GM19372 (cell line): ENCODE measurements around the gene NDUFB8.

ENCODE experiments used
- ATAC-seq: cut with Tn5 transposase; IDR thresholded peaks from one replicate; pipeline ENCODE4 v1.9.1; 2021; ENCODE audit warnings: mild to moderate bottlenecking, low read depth, moderate library complexity; ENCODE audit not compliant: unreplicated experiment

Gene NDUFB8

GRCh38 chr10:100544950-100545349 lies 15.3 kb upstream of the NDUFB8 start:
- ATAC-seq, result no peak

GRCh38 chr10:100537475-100537874 lies 7.8 kb upstream of the NDUFB8 start:
- no peak for ATAC-seq

- peak; percentile 96 for ATAC-seq
These were observed 6.2 kb upstream of the NDUFB8 start, which contains the start of gene HIF1AN for GRCh38 chr10:100535715-100536353. TSS of gene HIF1AN (plus strand) at chr10:100535943. CDS start at chr10:100535959, 16 bp downstream.

GRCh38 chr10:100535338-100535714 lies 5.7 kb upstream of the NDUFB8 start:
- no peak for ATAC-seq

- no peak for ATAC-seq
These were observed 5.1 kb upstream of the NDUFB8 start for GRCh38 chr10:100534726-100535125.

GRCh38 chr10:100531761-100532160 lies 2.1 kb upstream of the NDUFB8 start:
- ATAC-seq, result no peak

GRCh38 chr10:100528921-100529474 lies 673 bp downstream of the NDUFB8 start:
- ATAC-seq, result no peak

GRCh38 chr10:100528123-100528886 lies 1.4 kb downstream of the NDUFB8 start:
- no peak for ATAC-seq

- no peak for ATAC-seq
These were observed 5.0 kb downstream of the NDUFB8 start for GRCh38 chr10:100524638-100525037.

- ATAC-seq, result no peak
These were observed 5.5 kb downstream of the NDUFB8 start for GRCh38 chr10:100524206-100524605.

- no peak for ATAC-seq
These were observed 6.7 kb downstream of the NDUFB8 start for GRCh38 chr10:100522945-100523344.

GRCh38 chr10:100522107-100522801 lies 7.4 kb downstream of the NDUFB8 start:
- no peak for ATAC-seq

GRCh38 chr10:100520811-100521210 lies 8.9 kb downstream of the NDUFB8 start:
- ATAC-seq, result no peak

- no peak for ATAC-seq
These were observed 10.2 kb downstream of the NDUFB8 start, which contains the start of gene SEC31B for GRCh38 chr10:100519311-100520051. TSS of gene SEC31B (minus strand) at chr10:100519861. CDS start at chr10:100516952, 2,909 bp downstream.

- ATAC-seq, result no peak
These were observed 10.9 kb downstream of the NDUFB8 start for GRCh38 chr10:100518761-100519241.

- ATAC-seq, result no peak
These were observed 12.8 kb downstream of the NDUFB8 start for GRCh38 chr10:100516847-100517246.

GRCh38 chr10:100515612-100516011 lies 14.1 kb downstream of the NDUFB8 start:
- ATAC-seq, result no peak

GRCh38 chr10:100510533-100511308 lies 18.9 kb downstream of the NDUFB8 start:
- ATAC-seq, result no peak

- ATAC-seq, result no peak
These were observed 20.3 kb downstream of the NDUFB8 start for GRCh38 chr10:100509241-100509840.
